ENCODE results near the gene PGAM2.

Gene PGAM2

DNA sequence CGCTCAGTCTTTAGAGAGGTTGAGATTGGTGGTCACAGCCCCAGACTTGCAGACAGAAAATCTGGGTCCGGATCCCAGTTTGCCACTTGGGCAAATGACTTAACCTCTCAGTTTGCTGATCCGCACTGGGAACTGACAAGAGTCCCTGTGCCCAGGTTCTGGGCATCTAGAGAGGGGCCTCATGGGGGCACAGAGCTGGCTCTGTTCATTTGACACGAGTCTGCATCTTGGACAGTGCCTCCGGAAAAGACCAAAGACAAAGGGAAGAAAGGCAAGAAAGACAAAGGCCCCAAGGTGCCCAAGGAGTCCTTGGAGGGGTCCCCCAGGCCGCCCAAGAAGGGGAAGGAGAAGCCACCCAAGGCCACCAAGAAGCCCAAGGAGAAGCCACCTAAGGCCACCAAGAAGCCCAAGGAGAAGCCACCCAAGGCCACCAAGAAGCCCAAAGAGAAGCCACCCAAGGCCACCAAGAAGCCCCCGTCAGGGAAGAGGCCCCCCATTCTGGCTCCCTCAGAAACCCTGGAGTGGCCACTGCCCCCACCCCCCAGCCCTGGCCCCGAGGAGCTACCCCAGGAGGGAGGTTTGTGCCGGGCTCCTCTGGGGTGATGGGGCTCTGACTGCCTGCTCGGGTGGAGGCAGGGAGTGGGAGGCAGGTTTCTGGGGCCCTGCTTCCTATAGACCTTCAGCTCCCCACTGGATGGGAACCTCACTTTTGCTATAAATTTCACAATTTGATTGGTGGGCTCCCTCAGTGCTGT, 41.1 kb upstream of the PGAM2 start:
- Mint-ChIP-seq H3K9me3 (no peaks in the 10 kb centered on the region), H3K4me1 (ENCODE audit: low read depth) (peaks cover 12% of the 10 kb centered on the region), H3K4me3 (peak overlapping the region; percentile 82), H3K27me3 (peaks cover 12% of the 10 kb centered on the region), H3K36me3 (ENCODE audit: low read depth) (peaks cover 31% of the 10 kb centered on the region), H3K27ac (no peak overlapping the region)
- DNase-seq: no peak

DNA sequence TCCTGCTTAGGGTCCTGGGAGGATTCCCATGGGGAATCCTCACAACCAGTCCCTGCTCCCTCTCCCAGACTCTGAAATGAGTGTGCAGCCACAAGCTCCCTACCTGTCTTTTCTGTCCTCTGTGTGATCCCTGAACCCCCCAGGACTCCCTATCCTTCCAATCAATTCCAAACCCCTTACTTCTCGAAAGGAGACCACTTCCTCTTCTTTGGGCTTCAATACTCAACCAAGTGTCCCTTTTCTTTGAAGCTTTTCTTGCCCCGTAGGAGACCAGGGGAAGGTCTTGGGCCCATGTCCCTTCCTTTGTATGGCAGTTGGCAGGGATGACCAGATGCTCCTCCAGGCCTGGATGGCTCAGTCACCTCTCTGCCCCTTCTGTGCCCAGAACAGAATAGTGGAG, 40.5 kb upstream of the PGAM2 start:
- H3K4me3 Mint-ChIP-seq: peak overlapping the region; percentile 82
- H3K4me1 Mint-ChIP-seq (ENCODE audit: low read depth): peaks cover 12% of the 10 kb centered on the region
- no peak for DNase-seq
- peaks cover 25% of the 10 kb centered on the region for H3K36me3 Mint-ChIP-seq (ENCODE audit: low read depth)
- H3K27me3 Mint-ChIP-seq: peaks cover 12% of the 10 kb centered on the region
- peak overlapping the region; percentile 39 for H3K27ac Mint-ChIP-seq
- no peaks in the 10 kb centered on the region for H3K9me3 Mint-ChIP-seq

DNA sequence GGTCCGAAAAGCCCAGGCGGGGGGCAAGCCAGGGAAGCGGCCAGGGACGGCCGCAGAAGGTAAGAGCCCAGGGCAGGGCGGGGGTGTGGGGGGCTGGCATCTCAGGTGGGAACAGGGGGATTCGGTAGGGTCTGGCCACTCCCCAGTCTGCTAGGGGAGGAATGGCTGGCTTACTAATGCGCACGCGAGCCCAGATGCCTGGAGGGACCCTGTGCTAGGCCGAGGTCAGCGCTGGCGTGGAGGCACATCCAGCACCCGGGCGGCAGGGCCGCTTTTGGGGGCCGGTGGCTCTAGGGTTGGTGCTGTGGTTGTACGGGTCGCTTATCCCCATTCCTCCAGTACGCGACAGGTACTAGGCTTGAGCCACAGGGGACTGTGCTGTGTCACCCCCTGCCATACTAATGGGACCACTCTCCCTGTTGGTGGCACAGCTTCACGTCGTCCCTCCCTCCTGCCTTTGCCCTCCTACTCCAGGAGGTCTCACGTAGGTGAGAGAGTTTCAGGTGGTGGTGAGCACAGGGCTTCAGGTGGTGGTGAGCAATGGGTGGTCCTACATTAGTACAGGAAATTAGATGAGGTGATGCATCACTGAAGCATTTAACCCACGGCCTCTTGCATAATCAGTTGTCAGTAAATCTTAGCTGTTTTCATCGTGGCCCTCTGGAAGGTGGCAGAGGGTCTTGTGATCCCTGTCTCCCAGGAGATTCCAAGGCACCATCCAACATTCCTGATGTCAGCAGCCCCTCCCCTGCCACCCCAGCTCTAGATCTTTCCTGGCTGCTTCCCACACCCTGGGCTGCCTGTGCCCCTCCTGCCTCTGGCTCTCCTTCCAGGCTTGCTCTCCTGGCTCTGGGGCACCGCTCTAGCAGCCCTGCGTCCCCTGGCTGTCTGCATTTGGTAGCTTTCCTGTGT, 39.7 kb upstream of the PGAM2 start:
- peak; percentile 58 for DNase-seq
- H3K9me3 Mint-ChIP-seq: no peaks in the 10 kb centered on the region
- H3K4me3 Mint-ChIP-seq: peak overlapping the region; percentile 82
- peaks cover 12% of the 10 kb centered on the region for H3K27me3 Mint-ChIP-seq
- H3K27ac Mint-ChIP-seq: peak overlapping the region; percentile 83
- peaks cover 12% of the 10 kb centered on the region for H3K4me1 Mint-ChIP-seq (ENCODE audit: low read depth)
- peaks cover 21% of the 10 kb centered on the region for H3K36me3 Mint-ChIP-seq (ENCODE audit: low read depth)

DNA sequence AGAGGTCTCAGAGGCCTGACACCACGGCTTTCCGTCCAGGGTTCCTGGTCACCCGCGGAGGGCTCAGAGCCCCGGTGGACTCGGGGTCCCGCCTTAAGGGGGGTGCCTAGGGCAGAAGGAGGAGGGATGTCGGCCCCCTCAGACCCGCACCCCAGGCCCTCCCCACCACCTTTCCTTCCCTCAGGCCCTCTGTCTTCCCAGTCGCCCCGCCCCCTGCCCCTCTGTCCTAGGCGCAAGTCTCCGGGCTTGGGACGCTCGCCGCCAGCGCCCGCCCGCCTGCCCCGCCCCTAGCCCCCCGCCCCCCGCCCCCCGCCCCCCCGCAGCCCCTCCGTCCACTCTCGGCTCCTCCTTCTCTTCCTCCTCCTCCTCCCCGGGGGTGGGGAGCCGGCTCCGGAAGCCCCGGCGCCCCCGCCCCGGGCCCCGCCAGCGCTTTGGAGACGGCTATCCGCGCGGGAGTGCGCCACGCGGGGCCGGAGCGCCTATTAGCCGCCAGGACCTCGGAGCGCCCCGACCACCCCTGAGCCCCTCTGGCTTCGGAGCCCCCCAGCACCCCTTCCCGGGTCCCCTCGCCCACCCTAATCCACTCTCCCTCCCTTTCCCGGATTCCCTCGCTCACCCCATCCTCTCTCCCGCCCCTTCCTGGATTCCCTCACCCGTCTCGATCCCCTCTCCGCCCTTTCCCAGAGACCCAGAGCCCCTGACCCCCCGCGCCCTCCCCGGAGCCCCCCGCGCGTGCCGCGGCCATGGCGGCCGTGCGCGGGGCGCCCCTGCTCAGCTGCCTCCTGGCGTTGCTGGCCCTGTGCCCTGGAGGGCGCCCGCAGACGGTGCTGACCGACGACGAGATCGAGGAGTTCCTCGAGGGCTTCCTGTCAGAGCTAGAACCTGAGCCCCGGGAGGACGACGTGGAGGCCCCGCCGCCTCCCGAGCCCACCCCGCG, 38.8 kb upstream of the PGAM2 start, which contains the start of gene AEBP1:
TSS of gene AEBP1 (plus strand) at position 423 of the 937 bp plus-strand sequence. CDS start at position 744, 321 bp downstream.
- Mint-ChIP-seq H3K9me3 (no peaks in the 10 kb centered on the region), H3K4me1 (ENCODE audit: low read depth) (peaks cover 12% of the 10 kb centered on the region), H3K4me3 (peak within 1 kb of the TSS; percentile 82), H3K27ac (peak within 1 kb of the TSS; percentile 83), H3K36me3 (ENCODE audit: low read depth) (peaks cover 15% of the 10 kb centered on the region), H3K27me3 (peaks cover 12% of the 10 kb centered on the region)
- DNase-seq: peak; percentile 62

DNA sequence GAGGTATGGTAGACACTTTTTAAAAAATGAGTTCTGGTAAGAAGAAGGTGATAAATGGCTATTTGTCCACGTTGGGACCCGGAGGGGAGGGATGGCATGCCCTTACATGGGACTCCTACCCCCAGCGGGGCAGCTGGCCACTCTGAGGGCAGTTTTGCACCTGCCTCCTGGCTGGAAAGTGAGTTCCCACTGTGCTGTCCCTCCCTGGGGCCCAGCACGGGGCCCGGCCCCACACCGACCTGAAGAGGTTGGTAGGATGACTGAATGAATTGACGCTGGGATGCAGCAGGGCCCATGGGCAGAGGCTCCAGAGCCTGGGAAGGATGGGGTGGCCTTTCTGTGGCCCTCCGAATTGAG, 38.2 kb upstream of the PGAM2 start:
- peak overlapping the region; percentile 57 for H3K4me3 Mint-ChIP-seq
- DNase-seq: no peak
- H3K4me1 Mint-ChIP-seq (ENCODE audit: low read depth): peaks cover 12% of the 10 kb centered on the region
- peak overlapping the region; percentile 38 for H3K27ac Mint-ChIP-seq
- peaks cover 12% of the 10 kb centered on the region for H3K36me3 Mint-ChIP-seq (ENCODE audit: low read depth)
- no peaks in the 10 kb centered on the region for H3K9me3 Mint-ChIP-seq
- peaks cover 12% of the 10 kb centered on the region for H3K27me3 Mint-ChIP-seq

DNA sequence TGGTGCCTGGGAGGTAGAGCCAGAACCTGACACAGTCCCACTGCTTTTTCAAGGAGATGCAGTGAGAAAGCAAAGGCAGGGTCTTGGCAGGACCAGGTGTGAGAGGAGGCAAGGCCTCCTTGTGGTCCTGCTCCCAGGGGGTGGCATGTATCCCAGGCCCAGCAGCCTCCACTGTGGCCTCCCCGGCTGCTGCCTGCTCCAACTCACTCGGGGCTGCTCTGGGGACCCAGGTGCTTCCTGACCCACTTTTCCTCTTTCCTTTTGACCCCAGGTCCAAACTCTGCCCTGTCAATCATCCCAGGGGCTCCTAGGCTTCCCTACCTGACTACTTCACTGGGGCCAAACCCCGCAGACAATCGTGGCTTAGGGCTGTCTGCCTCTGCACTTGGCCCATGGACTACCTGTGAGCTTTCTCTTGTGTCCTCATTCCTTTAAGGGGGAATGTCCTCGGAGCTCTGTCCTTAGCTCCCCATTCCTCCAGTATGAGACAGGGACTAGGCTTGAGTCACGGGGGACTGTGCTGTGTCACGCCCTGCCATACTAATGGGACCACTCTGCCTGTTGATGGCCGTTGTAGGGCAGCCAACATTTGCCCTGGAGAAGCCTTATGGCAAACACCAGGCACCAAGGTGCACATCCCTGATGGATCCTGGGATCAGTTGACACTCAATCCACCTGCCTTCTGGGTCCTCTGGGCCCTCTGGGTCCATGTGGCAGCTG, 37.6 kb upstream of the PGAM2 start:
- Mint-ChIP-seq H3K36me3 (ENCODE audit: low read depth) (peaks cover 8% of the 10 kb centered on the region), H3K4me3 (peak overlapping the region; percentile 57), H3K27me3 (peaks cover 12% of the 10 kb centered on the region), H3K4me1 (ENCODE audit: low read depth) (peaks cover 14% of the 10 kb centered on the region), H3K9me3 (no peaks in the 10 kb centered on the region), H3K27ac (peak overlapping the region; percentile 38)
- DNase-seq: no peak

DNA sequence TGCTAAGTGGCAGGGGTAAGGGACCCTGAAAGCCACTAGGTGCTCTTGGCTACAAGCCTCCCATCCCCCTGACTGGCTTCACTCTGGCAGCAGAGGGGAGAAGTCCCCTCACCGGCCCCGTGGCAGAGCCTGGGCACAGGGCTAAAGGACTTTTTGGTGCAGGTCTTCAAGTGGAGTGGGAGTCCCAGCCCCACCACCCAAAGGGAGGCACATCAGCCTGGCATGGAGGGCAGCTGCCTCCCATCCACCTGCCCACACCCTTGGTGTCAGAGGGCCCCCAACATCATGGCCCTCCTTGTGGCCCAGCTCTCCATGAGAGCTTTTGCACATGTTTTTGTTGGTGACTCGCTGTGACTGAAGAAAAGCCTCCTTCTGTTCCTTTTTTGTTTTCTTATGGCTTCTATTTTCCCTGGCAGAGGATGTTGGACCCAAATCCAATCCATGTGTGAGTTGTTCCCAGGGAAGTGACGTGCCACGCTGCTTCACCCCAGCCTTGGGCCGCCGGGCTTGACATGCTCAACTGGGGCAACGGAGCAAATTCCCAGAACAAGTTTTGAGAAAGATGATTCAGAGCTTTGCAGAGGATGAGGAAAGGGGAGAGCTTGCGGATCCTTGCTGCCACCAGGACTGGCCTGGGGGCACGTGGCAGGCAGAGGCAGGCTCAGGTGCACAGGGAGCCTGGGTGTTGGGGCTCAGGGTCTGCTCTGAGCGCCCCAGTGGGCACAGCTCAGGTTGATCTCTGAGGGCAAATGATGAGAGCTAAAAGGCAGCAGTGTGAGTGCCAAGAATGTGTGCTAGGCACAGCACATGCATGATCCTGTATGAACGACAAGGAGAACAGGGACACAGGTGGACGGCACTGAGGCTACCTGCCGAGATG, 36.8 kb upstream of the PGAM2 start:
- Mint-ChIP-seq H3K9me3 (no peaks in the 10 kb centered on the region), H3K36me3 (ENCODE audit: low read depth) (peaks cover 4% of the 10 kb centered on the region), H3K27ac (no peak overlapping the region), H3K27me3 (peaks cover 12% of the 10 kb centered on the region), H3K4me1 (ENCODE audit: low read depth) (peaks cover 22% of the 10 kb centered on the region), H3K4me3 (no peak overlapping the region)
- DNase-seq: no peak

DNA sequence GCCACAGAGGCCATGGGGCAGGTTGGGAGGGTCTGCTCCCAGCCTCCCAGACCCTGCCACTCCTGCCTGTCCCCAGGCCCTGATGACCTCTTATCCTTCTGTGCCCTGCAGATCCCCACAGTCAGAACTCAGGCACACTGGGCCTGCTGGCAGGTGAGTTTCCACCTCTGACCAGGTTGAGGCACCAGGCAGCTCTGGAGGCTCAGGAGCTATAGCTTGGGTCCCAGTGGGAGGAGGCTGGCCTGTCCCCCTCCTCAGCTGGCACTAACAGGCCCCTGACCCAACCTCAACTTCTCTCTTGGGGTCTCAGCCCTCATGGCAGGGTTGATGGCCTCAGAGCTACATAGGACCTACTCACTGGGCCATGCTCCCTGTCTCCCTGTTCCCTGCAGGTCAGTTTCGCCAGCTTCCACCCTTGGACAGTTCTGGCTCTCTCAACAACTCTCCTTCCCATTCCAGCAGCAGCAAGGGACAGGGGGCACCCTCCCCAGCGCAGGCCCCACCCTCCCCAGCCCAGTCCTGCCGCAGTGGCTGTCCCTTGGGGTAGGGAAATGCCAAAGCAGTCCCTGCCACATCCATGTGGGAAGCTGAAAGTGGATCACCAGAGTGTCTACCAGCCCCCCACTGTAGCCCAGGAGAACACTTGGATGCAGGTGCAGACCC, 36.1 kb upstream of the PGAM2 start:
- Mint-ChIP-seq H3K27me3 (peaks cover 12% of the 10 kb centered on the region), H3K36me3 (ENCODE audit: low read depth) (peaks cover 4% of the 10 kb centered on the region), H3K4me1 (ENCODE audit: low read depth) (peaks cover 29% of the 10 kb centered on the region), H3K9me3 (no peaks in the 10 kb centered on the region), H3K4me3 (no peak overlapping the region), H3K27ac (no peak overlapping the region)
- no peak for DNase-seq

DNA sequence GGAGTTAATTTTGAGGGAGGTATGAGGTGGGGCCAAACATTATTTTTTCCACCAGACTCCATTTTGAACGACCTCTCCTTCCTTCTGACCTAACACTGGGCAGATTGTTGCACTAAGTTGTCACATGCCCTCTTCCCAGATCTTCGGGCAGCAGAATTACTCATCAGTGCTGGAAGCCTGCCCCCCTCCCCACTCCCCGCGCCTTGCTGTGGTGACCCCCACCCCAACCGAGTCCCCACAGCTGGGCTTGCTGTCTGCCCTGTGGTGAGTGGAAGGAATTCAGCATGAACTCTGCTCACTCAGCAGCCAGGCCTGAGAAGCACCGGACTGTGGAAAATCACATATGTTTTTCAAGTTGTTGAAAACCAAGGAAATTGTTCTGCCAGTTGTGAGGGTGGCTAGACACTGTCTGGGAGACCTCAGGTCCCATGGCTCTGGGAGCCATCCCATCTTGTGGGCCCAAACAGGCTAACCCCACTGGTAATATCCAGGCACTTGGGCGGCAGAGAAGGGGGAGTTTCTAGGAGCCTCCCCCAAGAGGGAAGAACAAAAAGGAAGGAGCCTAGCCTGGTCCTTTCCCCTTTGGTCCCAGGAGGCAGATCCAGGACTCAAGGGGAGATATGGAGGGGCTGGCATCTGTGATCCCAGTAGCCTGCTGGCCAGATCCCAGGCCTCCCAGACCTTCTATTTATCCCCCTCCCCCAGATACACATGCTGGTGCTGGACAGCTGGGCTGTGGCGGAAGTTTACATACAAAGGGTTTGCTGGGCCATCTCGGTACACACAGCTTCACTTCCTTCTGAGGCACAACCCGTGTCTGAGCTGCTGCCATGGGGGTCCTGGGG, 35.3 kb upstream of the PGAM2 start:
- peaks cover 26% of the 10 kb centered on the region for H3K4me1 Mint-ChIP-seq (ENCODE audit: low read depth)
- H3K9me3 Mint-ChIP-seq: no peaks in the 10 kb centered on the region
- H3K27me3 Mint-ChIP-seq: peaks cover 9% of the 10 kb centered on the region
- no peak overlapping the region for H3K27ac Mint-ChIP-seq
- no peak overlapping the region for H3K4me3 Mint-ChIP-seq
- DNase-seq: no peak
- peaks cover 2% of the 10 kb centered on the region for H3K36me3 Mint-ChIP-seq (ENCODE audit: low read depth)

DNA sequence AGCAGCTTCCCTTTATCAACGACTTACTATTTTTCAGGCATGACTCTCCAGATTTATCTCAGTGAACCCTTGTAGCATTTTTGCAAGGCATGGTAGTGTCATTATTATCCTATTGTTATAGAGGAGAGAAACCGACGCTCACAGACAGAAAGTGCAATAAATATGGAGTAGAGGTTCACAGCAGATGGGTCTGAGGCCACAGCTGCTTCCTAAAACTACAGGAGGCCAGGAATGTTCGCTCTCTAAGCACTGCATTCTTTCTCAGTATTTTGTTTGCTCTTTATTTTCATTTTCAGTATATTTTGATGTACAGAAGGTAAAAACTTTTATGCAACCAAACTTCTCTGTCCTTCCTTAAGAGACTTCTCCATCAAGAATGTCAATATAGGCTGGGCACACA, 34.3 kb upstream of the PGAM2 start:
- peaks cover 7% of the 10 kb centered on the region for H3K27me3 Mint-ChIP-seq
- no peaks in the 10 kb centered on the region for H3K9me3 Mint-ChIP-seq
- no peaks in the 10 kb centered on the region for H3K36me3 Mint-ChIP-seq (ENCODE audit: low read depth)
- peak overlapping the region; percentile 18 for H3K27ac Mint-ChIP-seq
- DNase-seq: no peak
- peaks cover 16% of the 10 kb centered on the region for H3K4me1 Mint-ChIP-seq (ENCODE audit: low read depth)
- no peak overlapping the region for H3K4me3 Mint-ChIP-seq

DNA sequence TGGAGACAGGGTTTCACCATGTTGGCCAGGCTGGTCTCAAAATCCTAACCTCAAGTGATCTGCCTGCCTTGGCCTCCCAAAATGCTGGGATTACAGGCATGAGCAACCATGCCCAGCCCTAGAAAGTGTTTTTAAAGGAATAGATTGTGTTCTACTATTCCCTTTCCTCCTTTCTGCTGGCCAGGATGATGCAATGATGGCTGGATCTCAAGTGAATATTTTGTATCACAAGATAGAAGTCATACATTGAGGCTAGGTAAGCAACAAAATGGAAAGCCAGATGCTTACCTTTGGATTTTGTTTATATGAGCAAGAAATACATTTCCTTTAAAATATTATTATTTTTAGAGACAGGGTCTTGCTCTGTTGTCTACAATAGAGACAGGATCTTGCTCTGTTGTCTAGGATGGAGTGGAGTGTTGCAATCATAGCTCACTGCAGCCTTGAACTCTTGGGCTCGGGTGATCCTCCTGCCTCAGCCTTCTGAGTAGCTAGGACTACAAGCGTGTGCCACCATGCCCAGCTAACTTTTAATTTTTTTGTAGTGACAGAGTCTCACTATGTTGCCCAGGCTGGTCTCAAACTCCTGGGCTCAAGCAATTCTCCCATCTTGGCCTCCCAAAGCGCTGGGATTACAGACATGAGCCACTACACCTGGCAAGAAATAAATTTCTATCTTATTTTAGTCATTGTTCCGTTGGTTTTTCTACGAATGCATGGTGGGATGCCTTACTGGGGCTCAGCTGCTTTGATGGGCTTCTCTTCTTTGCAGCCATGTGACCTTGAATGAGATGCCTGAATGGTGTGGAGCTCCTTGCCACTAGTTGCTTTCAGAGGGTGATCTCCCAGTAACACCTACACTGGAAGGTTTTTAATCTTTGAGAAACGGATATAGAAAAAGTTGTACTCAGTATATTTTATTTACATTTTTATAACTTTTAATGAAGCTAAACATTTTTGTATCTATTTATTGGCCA, 33.0 kb upstream of the PGAM2 start:
- Mint-ChIP-seq H3K36me3 (ENCODE audit: low read depth) (no peaks in the 10 kb centered on the region), H3K27me3 (peaks cover 5% of the 10 kb centered on the region), H3K9me3 (no peaks in the 10 kb centered on the region), H3K4me1 (ENCODE audit: low read depth) (peaks cover 16% of the 10 kb centered on the region), H3K4me3 (no peak overlapping the region), H3K27ac (peak overlapping the region; percentile 87)
- no peak for DNase-seq

All from activated T-cell treated with anti-CD3 and anti-CD28 coated beads, Interleukin-2, amount 50 U/mL, for 24 hours (primary cell).